Left forelimb (tissue), 1 donor: ENCODE results near the gene TRAF6.

Experiments
- DNase-seq: peaks from one replicate; pipeline ENCODE4 v3.0.0-alpha.2; 2018; ENCODE audit warnings: low spot score

TRAF6 gene

GRCh38 chr11:36458129-36458915, 51.8 kb downstream of the TRAF6 start:
- DNase-seq = no peak

GRCh38 chr11:36456156-36456555, 53.9 kb downstream of the TRAF6 start:
- no peak for DNase-seq

GRCh38 chr11:36455658-36456111, 54.4 kb downstream of the TRAF6 start:
- peak; percentile 73 for DNase-seq

DNA sequence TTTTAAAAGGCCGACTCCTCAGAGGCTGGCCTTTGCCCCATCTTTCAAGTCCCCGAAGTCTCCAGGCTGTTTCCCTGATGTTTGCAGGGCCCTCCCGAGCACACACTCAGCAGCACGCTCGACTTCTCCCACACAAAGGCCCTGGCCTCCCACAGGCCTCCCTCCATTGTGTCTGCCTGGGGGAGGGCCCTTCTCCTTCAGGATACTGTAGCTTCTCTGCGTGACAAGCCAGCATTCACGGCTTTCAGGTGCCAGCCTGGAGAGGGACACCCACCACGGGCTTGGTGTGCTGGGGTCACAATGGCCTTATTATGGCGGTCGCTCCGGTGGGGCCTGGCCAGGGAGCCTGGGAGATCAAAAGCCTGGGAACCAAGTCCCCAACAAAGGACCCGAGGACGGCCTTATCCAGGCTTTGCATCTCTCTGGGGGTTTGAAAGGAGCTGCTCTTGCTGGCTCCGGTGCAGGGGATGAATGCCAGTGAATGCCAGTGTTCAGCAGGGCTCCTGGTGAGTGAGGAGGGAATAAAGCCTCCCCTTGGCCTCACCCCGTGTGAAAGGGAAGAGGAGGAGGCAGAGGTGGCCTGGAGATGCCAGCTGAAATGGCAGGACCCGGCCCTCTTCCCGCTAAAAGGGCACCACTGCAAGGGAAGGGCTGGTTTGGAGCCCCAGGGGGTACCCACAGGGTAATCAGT, 55.0 kb downstream of the TRAF6 start:
- no peak for DNase-seq

DNA sequence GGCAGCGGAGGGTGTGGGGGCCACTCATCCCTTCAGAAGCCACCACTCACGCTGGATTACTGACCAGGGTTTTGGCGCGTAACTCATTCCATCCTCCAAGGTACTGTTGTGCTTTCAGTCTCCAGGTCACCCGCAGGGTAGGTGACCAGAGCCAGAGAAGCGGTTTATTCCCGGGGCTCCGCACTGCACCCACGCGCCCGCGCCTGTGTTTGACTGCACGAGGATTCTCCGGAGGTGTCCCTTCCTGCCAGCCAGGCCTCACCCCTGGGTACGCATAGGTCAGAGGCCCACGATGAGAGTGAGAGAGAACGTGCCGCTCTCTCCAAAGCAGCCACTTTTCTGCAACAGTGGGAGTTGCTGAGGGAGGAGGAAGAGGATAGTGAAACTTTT, 55.5 kb downstream of the TRAF6 start:
- no peak for DNase-seq

GRCh38 chr11:36453678-36454077, 56.4 kb downstream of the TRAF6 start:
- no peak for DNase-seq

- no peak for DNase-seq
Measured at GRCh38 chr11:36452961-36453360, 57.1 kb downstream of the TRAF6 start.

DNA sequence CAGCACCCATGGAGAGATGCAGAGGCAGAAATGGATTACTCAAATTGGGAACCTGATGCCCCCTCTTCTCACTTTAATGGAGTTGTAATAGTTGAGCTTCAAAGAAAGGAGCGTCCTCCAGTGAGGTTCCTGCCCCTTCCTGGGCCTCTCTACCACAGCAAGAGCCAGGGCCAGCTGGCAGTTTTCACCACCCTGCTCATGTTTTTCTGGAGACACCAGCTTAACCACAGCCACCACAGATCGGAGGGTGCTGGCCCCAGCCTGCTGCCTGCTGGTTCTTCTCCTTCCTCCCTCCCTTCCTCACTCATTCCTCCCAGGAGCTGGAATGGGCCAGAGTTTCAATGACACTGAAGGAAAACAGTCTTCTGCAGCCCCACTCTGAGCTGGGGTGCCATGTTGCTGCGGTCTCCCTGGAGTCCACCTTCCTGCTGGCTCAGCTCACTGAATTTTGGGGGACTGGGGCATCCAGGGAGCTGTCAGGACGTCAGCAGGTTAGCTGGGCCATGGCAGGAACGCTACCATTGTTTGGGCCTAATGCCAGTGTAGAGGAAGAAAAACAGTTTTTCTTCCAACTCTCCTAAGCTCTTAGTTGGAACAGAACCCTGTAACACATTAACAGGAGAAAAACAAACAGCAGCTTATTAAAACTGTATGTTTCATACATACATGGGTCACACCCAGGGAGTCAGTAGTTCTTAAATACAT, 57.7 kb downstream of the TRAF6 start:
- no peak for DNase-seq

GRCh38 chr11:36451681-36452080, 58.4 kb downstream of the TRAF6 start:
- no peak for DNase-seq

DNA sequence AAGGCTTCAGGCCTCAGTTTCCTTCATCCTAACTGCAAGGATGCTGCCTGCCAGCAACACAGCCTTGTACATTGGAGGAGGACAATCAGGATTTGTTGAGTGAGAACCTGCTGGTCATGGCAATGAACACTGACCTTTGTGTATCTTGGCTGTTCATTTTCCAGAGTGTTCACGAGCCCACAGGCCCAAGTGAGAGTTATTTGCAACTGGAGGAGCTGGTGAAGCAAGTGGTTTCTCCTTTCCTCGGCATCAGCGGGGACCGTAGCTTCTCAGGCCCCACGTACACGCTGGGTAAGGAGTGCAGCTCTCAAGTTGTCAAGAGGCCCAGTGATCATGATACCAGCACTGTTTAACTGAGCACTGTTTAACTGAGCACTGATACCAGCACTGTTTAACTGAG, 59.0 kb downstream of the TRAF6 start:
- no peak for DNase-seq

GRCh38 chr11:36450110-36450572, 59.9 kb downstream of the TRAF6 start:
- DNase-seq = no peak

DNA sequence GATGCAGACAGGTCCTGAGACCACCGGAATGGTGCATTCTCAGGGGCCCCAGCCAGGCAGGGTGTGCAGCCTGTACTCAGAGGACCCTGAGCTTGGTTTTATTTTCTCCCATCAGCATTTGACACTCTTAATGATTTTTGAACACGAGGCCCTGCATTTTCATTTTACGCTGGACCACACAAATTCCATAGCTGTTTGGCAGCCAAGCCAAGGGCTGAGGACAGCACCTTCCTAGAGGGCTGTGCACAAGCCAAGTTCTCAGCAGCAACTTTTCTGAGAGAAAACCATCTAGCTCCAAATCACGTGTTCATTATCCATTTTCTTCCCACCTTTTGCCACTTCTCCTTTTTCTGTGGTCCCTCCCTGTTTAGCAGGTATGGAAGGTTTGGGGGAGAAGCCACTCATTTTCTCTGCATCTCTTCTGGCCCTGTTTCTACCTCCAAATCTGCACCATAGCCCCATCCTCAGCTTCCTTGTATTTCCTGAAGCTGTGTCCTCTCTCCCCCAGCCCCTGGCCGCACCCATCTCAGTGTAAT, 60.4 kb downstream of the TRAF6 start:
- no peak for DNase-seq

- peak; percentile 33 for DNase-seq
Measured at GRCh38 chr11:36447947-36448346, 62.1 kb downstream of the TRAF6 start.

DNA sequence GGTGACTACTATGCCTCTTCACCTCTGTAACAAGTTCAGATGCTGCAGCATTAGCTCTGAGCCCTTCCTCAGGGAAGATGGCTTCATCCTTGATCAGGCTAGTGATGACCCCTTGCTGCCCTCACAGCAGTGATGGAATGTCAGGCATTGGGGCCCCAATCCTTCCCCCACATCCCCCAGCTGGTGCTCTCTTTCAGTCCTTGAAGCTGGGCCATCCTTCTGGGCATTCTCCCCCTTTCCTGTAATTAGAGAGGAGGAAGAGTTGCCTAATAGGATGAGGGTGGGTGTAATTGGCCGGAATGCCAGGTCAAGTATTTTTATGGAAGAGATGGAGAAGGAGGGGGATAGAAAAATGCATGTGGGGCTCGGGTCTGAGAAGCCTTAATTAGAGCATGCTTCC, 62.6 kb downstream of the TRAF6 start:
- DNase-seq = no peak

GRCh38 chr11:36446135-36446534, 63.9 kb downstream of the TRAF6 start:
- DNase-seq = no peak

GRCh38 chr11:36443661-36444060, 66.4 kb downstream of the TRAF6 start:
- DNase-seq = no peak

- no peak for DNase-seq
Measured at GRCh38 chr11:36441610-36442208, 68.4 kb downstream of the TRAF6 start.

DNA sequence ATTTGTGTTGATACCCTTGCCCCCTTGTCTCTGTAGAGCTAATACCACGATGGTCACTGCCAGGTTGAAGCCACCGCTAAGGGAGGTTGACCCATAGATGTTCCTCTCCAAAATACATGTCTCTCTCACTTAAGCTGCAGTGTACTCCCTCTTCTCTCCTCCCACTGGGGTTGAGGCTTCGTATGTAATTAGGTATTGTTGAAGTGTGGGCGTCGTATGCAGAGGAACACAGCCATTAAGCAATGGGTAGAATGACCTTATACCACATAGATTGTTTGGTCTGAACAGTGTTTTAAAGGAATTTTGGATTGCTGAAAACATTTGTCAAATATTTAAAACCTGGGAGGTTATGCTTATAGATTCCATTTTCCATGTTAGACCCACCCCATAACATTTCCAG, 71.9 kb downstream of the TRAF6 start:
- DNase-seq = no peak

DNA sequence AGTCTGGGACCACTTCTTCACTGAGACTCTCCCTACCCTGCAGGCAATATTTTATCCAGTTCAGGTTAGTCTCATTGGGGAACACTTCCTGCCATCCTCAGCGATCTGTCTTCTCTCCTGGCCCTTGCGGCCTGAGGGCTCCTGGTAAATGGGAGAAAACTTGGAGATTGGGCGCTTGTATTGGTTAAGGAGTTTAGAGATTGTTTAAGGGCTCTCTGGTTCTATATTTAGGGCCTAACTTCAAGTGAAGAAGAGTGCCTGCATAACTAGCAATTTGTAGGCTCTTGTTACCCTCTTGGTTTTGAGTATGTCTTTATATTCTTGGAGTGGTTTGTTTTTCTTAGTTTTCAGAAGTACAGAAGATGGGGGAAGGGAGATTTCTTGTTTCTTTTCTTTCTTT, 72.7 kb downstream of the TRAF6 start:
- DNase-seq = no peak
